GM21619 (cell line): ENCODE results near the gene HOXD11.

Source experiments
- ATAC-seq: cut with Tn5 transposase; IDR thresholded peaks from one replicate; pipeline ENCODE4 v1.9.1; 2021; ENCODE audit not compliant: unreplicated experiment

Gene HOXD11

DNA sequence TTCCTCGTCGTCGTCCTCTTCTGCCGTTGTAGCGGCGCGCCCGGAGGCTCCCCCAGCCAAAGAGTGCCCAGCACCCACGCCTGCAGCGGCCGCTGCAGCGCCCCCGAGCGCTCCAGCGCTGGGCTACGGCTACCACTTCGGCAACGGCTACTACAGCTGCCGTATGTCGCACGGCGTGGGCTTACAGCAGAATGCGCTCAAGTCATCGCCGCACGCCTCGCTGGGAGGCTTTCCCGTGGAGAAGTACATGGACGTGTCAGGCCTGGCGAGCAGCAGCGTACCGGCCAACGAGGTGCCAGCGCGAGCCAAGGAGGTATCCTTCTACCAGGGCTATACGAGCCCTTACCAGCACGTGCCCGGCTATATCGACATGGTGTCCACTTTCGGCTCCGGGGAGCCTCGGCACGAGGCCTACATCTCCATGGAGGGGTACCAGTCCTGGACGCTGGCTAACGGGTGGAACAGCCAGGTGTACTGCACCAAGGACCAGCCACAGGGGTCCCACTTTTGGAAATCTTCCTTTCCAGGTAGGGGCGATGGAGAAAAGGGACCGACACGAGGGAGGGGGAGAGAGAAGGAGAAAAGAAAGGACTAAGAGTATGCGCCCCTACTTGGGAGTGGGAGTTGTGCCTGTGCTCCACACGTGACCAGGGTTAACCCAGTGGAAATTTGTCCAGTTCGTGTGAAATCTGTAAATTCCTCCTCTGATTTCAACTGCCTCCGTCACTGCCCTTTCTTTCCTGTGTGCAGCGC lies 13.8 kb upstream of the HOXD11 start:
- no peak for ATAC-seq

DNA sequence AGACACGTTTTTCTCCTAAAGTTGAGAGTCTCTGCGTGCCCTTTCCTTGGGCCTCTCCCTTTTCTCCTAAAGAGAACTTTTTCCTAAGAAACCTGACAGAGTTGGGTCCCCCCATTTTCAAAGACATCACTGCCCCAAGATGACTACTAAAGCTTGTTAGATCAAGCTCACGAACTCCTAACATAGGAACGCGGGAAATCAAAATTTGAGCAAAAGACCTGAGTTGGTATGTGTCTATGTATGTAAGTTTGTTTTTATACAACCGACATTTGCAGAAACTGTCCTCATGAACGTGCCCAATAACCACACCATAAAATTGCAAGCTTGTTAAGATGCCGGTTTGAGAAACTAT lies 13.2 kb upstream of the HOXD11 start:
- ATAC-seq, result no peak

DNA sequence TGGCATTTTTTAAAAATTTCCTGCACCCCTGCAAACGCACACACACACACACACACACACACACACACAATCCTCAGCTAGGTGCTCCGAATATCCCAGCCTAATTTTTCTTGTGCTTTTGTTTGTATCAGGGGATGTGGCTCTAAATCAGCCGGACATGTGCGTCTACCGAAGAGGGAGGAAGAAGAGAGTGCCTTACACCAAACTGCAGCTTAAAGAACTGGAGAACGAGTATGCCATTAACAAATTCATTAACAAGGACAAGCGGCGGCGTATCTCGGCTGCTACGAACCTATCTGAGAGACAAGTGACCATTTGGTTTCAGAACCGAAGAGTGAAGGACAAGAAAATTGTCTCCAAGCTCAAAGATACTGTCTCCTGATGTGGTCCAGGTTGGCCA lies 12.7 kb upstream of the HOXD11 start:
- ATAC-seq, result no peak

DNA sequence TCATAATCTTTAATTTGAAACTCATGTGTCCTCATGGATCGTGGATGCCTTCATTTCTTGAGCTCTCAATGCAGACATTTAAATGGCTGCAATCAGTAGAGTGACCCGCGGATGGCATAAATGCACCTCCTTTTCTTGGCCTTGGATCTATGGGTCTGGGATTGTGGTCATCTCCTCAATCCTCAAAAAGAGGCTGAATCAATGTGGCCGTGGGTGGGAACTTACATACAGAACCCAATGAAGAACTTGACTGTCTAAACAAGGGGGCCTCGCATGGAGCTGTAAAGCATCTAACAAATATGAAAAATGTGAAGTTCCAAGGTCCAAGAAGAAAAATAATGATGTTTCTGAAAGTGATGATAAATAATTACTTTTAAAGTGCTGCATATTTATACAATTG lies 11.7 kb upstream of the HOXD11 start:
- no peak for ATAC-seq

- no peak for ATAC-seq
Observed at GRCh38 chr2:176096243-176096985, 10.7 kb upstream of the HOXD11 start.

DNA sequence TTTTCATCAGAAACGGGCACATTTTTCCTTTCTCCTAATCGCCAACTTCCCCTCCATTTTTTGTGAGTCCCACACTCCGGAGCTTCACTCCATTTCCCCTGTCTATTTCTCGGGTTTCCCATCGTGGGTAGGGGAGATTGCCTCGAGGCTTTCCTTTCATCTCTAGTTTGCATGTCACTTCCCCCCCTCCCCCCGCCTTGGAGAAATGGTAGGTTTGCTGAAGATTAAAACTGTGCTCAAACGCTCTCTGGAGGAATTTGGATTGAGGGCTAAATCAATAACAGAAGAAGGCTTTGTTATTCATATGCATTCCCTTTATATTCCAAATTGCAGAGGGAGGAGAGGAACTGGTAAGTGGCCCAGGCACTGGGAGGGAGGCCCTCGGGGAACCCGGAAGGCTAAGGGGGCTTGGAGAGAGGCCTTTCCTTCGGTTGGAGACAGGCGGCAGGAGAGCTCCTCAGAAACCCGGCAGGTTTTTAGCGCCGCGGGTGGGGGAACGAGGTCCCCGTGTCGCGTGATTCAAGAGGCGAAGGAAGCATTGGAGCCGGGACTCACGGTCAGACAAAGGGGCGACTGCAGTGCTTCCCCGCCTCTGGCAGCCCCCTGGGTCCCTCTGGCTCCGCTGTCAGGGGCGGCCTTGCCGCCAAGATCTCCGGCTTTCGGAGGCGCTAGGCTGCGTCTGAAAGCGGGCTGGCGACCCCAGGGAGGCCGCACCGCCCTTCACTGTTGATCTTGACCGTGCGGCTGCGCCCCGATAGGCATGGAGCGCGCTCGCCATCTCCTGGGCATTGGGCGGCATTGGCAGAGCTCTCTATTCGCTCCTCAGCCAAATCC lies 9.9 kb upstream of the HOXD11 start:
- ATAC-seq, result peak; percentile 90

GRCh38 chr2:176097820-176098365 lies 9.2 kb upstream of the HOXD11 start:
- no peak for ATAC-seq

GRCh38 chr2:176098366-176099158 lies 8.5 kb upstream of the HOXD11 start:
- ATAC-seq, result no peak

DNA sequence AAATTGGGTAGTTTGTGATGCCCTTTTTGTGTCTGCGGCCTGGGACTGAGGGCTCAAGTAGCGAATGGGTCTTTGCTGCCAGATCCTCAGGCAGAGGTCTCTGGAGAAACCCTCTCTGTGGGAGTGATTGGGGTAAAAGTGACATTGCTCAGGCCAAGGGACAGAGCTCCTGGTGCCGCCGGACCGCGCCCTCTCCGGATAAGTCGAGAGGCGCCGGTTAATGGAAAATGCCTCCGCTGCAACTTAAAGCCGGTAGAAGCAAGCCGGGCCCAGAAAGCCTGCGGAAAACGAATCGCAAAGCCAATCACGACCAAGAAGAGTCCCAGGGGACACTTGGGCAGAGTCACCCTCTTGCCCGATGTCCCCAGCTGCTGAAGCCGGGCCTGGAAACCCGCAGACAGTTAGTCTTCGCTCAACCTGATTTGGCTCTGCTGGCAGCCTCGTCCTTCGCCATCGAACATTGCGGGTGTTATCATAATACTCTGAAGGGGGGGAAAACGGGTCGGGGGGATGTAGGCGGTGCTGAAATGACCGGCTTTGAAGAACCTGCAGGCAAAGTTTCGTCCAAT lies 7.8 kb upstream of the HOXD11 start:
- ATAC-seq, result no peak

DNA sequence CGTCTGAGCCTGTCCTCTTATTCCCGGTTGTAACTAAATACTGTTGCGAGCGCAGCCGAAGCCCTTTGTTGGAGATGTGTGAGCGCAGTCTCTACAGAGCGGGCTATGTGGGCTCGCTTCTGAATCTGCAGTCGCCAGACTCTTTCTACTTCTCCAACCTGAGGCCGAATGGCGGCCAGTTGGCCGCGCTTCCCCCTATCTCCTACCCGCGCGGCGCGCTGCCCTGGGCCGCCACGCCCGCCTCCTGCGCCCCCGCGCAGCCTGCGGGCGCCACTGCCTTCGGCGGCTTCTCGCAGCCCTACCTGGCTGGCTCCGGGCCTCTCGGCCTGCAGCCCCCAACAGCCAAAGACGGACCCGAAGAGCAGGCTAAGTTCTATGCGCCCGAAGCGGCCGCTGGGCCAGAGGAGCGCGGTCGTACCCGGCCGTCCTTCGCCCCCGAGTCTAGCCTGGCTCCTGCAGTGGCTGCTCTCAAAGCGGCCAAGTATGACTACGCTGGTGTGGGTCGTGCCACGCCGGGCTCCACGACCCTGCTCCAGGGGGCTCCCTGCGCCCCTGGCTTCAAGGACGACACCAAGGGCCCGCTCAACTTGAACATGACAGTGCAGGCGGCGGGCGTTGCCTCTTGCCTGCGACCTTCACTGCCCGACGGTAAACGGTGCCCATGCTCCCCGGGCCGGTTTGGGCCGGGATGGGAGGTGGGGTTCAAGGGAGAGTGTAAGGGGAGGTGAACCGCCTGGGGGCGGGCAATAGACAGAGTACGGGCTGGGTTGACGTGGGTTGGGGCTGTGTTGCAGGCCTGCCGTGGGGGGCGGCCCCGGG lies 7.1 kb upstream of the HOXD11 start, which contains the start of gene HOXD12:
Gene HOXD12 (plus strand): TSS at position 68 of the 819 bp plus-strand sequence. CDS start 7 bp downstream, at position 75.
- no peak for ATAC-seq

DNA sequence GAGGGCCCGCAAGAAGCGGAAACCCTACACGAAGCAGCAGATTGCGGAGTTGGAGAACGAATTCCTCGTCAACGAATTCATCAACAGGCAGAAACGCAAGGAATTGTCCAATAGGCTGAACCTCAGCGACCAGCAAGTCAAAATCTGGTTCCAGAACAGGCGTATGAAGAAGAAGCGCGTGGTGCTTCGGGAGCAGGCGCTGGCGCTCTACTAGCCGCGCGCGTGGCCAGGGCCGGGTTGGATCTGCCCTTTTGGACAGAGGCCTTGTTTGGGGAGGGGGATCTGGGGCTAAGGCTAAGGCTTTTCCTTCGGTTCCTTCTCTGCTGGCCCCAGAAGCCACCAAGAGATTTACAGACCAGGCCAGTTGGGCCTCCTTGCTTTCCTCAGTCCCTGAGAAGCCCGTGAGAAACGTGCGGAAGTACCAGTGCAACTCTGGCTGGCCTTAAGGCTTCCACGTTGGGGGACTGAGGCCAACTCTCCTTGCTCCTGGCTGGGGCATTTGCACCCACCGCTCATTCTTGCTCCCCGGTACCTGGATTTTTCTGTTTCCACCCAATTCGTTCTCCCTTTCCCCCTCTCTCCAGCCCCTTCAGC lies 6.4 kb upstream of the HOXD11 start:
- no peak for ATAC-seq

GRCh38 chr2:176101216-176101830 lies 5.8 kb upstream of the HOXD11 start:
- ATAC-seq, result no peak

DNA sequence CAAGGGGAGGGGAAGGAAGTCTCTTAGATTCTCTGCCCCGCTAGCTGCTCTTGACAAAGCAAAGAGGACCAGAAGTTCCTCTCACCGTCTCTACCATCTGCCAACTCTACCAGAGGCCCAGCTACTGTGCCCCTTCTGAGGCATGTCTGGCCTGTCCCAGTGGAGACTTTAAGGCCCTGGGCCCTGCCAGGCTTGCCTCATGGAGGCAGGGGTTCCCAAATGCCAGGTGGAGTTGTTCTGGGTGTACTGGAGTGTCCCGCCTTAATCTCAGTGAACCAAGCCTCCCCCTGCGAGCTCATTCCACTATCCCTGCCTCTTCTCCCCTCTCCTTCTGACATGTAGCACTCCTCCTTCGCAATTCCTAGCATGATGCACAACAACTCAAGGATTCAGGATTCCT lies 5.2 kb upstream of the HOXD11 start:
- ATAC-seq, result no peak

- ATAC-seq, result no peak
Observed at GRCh38 chr2:176102309-176102866, 4.7 kb upstream of the HOXD11 start.

- ATAC-seq, result no peak
Observed at GRCh38 chr2:176103194-176103593, 3.9 kb upstream of the HOXD11 start.

- ATAC-seq, result no peak
Observed at GRCh38 chr2:176103742-176104315, 3.3 kb upstream of the HOXD11 start.

DNA sequence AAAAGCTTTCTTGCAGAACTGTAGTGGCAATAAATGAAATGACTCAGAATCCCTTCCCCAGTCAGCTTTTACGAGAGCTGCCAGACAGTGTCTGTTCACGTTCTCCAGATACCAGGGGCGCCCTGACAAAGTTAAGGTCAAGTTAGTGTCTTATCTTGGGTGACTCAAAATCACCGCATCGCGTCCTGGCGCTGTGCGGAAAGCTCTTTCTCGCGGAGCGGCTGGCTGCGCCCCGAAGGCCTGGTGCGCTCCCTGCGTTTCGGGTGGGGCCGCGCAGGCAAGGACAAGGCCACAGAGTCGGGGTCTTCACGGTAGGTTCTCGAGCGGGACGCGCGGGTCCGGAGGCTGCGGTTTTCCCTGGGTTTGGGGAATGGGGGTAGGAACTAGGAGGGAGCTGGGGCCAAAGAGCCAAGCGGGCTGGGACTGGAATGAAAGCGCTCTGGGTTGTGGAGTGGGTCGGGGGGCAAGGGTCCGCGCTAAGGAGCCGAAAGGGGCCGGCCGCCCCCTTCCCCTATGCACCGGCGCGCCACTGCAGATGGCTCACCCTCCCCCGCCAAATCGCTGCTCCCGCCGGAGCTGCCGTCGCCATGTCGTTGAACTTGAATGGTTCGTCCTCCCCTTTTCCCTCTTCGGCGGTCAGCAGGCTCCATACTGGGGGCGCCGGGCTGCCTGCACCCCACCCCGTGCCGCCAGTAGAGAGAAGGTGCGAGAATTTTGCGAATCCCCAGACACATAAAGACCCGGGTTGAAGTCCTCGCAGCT lies 2.6 kb upstream of the HOXD11 start:
- no peak for ATAC-seq
